HG03108 (cell line): ENCODE results near the gene KLHL8.
"Not testable (repeated sequence)": the region's sequence is repeated elsewhere in the genome, so short reads cannot be mapped to it uniquely, and the experiment has no call there.

Source experiments
- ATAC-seq: cut with Tn5 transposase; IDR thresholded peaks from one replicate; pipeline ENCODE4 v1.9.1; 2021; ENCODE audit warnings: moderate library complexity; ENCODE audit not compliant: unreplicated experiment

KLHL8 gene

DNA sequence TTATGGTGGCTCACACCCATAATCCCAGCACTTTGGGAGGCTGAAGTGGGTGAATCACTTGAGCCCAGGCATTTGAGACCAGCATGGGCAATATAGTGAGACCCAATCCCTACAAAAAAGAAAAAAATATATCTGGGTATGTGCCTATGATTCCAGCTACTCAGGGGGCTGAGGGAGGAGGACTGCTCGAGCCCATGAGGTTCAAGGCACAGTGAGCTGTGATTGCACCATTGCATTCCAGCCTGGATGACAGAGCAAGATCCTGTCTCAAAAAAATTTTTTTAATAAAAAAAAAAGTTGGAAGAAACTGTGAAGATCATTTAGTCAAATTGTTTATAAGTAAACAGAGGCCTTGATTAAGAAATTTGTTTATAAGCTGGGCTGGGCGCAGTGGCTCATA lies 39.7 kb downstream of the KLHL8 start:
- no peak for ATAC-seq

DNA sequence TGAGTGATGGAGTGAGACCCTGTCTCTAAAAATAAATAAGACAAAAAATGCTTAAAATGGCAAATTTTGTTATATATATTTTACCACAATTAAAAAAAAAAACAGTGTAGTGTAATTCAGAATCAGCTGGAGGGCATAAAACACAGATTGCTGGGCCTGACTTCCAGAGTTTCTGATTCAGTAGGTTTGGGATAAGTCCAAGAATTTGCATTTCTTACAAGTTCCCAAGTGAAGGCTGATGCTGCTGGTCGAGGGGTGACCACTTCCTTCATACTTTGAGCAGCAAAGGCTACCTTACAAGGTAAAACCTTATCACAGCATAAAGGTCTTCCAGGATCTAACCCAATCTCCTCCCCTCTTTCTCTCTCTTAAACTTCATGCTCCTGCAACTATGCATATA lies 40.7 kb downstream of the KLHL8 start:
- ATAC-seq: no peak

DNA sequence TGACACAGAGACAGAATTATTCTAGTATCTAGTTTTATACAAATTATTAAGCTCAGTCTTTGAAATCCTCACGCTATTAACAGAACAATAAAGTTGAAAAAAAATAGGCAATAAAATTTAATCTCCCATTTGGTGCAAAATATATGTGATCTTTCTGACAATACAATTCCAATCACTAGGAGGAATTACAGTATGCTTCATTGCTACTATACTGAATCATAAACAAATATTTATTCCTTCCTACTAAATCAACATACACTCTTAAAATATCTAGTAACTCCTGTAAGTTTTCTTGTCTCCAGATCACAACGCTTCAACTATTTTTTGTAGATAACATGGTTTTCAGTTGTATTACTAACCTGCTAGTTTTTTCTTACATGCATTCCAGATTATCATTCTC lies 45.7 kb downstream of the KLHL8 start:
- ATAC-seq: no peak

DNA sequence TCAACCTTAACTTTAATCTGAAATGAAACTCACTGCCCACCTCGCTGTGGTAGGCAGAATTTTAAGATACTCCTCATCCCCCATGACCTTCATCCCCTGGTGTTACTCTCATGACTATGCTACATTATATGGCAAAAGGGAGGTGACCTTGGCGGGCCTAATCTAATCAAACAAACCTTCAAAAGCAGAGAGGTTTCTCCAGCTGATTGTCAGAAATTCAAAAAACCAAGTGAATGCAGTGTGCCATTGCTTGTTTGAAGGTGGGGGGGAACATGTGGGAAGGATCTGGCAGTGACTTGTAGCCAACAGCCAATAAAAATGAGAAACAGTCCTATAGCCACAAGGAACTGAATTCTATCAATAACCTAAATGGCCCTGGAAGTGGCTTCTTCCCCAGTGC lies 48.5 kb downstream of the KLHL8 start:
- no peak for ATAC-seq

DNA sequence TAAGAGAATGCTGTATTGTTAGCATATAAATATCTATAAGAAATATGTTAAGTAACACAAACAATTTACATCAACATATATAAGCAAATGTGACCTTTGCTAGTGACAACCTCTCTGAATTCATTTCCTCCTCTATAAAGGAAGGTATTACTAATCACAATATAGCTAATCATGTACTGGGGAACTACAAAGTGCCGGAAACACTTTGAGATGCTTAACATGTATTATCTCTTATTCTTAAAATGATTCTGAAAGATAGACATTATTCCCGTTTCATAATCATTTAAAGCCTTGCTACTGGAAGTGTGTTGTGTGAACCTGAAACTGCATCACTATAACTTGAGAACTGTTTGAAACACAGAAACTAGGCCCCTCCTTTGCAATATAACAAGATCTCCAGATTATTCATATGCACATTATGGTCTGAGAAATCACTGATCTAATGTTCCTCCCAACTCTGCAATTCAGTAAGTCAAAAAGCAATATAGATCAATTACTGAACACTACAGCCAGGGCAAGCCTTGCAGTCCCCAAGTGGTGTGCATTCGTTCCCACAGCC lies 54.0 kb downstream of the KLHL8 start:
- ATAC-seq: no peak

DNA sequence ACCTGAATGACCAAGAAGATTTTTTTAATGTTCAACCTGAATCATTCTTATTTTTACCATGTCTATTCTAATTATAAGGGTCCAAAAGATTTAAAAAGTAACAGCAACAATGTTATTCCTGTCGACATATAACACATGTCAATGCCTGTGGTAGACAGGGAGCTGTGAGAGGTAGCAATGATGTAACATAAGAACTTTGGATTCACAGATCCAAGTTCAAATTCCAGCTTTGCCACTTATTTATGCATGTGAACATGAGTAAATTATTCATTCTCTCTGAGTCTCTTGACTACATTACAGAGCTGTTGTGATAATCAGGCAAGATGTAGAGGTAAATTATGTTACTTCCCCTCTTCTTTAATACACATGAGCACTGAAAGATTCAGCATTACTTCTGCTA lies 54.5 kb downstream of the KLHL8 start:
- ATAC-seq: no peak

DNA sequence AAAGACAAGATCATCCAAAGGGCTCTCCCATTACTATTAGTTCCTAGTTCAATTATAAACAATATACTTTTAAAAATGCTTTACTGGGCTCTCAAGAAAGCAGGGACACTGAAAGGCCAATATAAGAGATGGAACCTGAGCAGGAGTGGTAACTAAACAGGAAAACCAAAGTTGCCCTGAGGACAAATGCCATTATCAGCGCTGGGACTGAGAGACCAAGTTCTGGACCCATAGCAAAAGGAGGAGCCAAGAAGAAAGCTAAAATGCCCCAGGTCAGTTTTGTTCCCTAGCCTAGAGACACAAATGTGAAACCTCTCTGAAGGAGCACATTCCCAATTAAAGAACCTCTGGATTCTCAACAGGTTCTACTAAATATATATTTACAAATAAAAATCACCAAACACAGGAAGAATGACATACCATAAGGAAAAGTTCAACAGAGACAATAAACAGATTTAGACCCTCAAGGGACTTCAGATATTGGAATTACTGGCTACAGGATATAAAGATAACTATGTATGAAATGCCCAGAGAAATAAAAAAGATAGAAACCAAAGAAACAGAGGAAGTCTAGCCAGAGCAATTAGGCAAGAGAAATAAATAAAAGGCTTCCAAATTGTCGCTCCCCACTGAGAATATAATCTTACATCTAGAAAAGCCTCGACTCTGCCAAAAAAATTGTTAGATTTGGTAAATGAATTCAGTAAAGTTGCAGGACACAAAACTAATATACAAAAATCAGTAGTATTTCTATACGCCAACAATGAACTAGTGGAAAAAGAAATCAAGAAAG lies 67.1 kb downstream of the KLHL8 start:
- no peak for ATAC-seq

DNA sequence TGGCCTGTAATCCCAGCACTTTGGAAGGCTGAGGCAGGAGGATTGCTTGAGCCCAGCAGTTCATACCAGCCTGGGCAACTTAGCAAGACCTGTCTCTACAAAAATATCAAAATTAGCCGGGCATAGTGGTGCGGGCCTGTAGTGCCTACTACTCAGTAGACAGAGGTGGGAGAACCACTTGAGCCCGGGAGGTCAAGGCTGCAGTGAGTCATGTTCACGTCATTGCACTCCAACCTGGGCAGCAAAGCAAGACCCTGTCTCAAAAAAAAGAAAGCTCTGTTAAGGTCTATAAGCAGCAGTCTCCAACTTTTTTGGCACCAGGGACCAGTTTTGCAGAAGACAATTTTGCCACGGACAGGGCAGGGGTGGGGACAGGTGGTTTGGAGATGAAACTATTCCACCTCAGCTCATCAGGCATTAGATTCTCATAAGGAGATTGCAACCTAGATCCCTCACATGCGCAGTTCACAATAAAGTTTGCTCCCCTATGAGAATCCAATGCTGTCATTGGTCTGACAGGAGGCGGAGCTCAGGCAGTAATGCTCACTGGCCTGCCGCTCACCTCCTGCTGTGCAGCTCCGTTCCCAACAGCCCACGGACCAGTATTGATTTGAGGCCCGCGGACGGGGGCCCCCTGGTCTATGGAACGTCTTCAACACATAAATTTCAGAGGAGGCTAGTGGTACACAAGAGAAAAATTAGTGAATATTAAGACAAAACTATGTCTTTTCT lies 67.9 kb downstream of the KLHL8 start:
- no peak for ATAC-seq

DNA sequence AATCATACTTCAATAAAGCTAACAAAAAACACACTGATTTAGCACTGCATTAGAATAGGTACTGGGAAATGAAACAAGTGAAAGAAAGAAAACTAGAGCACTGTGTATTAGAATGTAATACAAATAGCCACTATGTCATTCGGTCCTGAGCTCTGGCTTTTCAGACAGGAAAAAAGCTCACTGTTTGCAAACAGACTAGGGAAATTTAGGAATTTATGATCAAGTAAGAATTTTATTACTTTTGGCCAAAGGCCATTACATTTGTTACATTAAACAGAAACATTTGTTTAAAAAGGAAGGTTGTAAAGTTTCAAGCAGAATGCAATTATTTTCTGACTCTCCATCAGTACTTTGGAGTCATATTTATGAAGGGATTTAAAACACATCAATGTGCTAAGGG lies 68.7 kb downstream of the KLHL8 start:
- no peak for ATAC-seq

DNA sequence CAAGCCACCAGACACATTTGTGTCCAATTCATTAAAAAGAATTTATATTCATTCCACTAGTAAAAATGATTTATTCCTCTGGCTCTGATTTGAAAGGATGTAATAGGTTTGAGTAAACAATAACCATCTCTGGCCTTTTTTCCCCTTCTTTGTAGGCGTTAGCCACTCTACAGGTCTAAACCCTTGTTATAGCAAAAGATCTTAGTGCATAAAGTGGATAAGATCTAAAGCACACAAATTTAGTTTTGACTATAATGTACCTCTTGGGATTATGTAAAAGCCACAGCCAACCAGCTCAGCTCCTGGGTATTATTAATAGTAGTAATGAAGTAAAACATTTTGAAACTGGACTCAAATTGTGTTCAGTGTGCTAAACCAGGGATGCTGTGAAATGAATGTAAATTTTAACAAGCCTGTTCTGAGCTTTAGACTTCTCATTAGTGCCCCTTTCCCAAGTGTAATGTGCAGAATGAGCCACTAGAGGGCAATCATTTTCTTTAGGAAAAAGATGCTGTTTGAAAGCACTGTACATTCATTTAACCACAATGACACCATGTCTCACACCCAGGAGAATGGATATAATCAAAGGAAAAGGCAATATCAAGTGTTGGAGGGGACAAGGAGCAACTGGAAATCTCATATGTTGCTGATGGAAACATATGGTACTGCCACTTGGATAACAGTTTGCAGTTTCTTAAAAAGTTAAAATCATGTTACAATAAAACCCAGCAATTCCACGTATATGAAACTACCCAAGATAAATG lies 69.7 kb downstream of the KLHL8 start:
- ATAC-seq: no peak

DNA sequence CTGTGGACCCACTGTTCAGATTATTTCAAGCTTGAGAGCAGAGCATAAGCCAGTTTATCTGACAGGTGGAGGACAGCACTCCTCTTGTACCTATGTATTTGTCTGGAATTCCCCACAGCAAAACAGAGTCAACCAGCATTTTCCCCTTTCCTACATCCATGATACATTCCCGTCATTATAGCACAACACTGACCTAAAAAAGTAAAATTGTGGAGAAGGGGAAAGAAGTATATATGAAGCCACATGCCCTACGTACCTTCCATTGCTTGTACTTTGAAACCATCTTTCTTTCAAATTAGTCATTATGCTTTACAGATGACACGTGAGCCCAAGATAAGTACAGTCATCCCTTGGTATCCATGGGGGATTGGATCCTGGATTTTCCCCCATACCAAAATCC lies 73.3 kb downstream of the KLHL8 start:
- ATAC-seq: no peak

DNA sequence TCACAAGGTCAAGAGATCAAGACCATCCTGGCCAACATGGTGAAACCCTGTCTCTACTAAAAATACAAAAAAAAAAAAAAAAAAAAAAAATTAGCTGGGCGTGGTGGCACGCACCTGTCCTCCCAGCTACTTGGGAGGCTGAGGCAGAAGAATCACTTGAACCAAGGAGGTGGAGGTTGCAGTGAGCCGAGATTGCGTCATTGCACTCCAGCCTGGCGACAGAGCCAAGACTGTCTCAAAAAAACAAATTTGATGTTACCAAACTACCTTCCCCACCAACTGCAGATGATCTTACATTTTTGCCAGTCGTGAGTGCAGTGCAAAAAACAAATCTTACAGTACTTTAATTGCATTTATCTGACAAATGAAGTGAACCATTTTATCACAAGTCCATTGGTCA lies 74.5 kb downstream of the KLHL8 start:
- ATAC-seq: not testable (repeated sequence)

DNA sequence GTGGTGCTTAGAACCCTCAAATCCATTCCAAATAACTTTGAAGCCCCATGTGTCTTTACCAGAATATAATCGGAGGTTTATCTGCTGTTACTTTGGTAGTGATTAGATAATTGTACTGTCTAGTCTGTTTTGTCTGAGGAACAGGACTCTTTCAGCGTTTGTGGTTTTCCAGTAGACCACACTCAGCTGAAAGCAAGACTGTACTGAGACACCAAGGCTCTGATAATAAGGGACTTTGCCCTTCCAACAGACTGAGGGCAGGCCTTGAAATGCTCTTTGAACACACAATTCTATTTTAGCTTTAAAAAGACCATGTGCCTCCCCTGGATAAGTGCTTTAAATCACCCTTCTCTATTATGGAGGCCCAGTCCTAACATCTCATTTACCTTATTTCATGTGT lies 76.1 kb downstream of the KLHL8 start:
- no peak for ATAC-seq

DNA sequence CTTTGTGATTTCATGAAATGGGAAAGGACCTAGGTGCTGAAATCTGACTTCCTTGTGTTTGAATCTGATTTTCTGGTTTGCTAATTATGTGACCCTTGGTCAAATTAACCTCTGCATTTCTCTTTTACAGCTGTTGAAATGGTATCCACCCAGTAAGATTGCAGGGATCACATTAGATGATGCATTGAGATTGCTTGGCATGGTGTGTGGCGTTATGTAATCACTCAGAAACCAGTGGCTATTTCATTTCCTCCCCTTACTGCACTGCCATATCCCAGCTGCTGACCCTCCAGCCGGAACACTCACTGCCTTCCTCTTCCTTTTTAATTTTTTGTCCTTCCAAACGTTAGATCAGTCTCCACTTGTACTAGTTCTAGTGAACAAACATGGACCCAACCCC lies 79.0 kb downstream of the KLHL8 start:
- ATAC-seq: no peak

DNA sequence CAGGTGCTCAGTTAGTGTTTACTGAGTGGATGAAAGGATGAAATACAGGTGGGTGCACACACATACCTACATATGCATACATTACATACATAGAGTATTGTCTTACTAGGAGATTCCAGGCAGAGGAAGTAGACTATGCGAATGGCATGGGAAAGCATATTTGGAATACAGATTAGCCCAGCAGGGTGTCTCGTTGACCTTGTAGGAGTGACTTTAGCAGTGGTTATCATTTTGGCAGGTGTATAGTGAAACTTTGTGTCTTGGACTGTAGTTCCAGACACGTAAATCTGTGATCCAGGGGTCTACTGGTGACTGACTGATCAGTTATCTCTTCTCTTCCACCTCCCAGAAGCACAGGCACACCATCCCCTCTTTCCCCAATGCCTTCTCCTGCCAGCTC lies 86.3 kb downstream of the KLHL8 start:
- no peak for ATAC-seq

DNA sequence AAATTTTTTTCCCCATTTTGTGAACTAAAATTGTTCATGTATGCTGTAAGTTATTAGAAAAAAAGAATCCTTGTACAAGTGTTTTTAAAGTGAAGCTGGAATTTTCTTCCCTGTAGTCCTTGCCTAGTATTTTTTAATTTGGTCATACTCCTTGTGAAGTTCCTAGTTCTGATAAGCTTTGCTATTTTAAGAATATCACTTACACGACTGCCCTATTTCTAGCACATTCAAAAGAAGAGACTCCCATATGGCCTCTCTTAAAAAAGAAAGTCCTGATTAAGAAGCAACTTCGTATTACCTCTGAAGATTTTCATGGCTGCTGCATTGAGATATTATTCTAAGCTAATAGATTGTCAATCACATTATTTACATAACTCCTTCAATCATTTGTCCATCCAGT lies 87.2 kb downstream of the KLHL8 start:
- no peak for ATAC-seq

DNA sequence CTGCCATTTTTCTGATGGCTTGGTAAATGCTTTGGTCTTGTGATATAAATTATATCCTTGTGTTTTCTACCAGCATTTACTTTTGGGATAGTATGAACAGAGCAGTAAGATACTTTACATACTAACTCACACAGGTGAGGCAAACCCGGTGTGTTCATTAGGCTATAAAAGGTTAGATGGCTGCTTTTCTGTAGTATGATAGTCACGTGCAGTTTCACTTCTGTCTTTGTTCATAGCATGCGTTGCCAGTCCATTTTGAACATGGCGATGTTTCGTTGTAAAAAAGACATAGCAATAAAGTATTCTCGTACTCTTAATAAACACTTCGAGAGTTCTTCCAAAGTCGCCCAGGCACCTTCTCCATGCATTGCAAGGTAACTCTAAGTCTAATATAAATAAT lies 88.4 kb downstream of the KLHL8 start:
- ATAC-seq: no peak

DNA sequence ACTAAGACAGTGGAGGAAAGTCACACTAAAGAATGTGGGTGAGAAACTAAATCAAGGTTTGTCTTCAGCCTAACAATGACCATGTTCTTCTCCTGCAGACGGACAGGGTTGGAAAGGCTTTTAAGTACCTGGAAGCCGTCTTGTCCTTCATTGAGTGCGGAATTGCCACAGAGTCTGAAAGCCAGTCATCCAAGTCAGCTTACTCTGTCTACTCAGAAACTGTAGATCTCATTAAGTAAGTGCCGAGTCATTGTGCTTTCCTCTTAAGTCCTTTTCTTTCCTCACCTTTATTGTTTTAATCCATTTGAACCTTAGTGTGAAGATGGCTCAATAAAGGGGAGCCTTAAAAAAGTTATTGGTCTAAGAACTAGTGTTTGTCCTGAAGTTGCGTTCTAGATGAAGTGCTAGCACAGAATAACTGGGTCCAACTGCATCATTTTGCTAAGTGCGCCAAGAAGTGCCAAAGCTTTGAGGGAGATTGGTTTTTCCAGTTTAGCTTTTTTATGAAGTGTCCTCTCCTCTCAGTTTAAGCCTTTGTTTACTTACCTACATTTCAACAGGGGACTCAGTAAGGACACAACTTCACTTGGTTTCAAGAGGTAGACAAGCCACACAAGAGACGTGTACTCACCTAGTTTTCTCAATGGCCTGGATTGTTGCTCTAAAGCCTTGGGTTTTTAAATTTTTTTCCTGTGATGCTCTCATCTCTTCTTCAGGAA lies 89.3 kb downstream of the KLHL8 start:
- no peak for ATAC-seq

DNA sequence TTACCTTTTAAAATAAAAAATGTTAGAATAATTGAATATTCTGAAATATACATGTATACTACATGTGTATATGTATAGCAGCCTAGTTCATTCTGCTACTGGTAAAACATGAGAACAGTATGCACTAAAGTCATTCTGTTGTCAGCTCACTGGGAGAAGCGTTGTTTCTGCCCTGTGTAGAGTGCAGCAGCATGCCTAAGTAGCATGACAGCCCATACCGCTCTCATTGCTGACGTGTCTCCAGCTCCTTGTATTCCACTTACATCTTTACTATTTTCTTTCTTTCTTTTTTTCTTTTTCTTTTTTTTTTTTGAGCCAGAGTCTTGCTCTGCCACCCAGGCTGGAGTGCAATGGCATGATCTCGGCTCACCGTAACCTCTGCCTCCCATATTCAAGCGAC lies 90.7 kb downstream of the KLHL8 start:
- ATAC-seq: no peak

DNA sequence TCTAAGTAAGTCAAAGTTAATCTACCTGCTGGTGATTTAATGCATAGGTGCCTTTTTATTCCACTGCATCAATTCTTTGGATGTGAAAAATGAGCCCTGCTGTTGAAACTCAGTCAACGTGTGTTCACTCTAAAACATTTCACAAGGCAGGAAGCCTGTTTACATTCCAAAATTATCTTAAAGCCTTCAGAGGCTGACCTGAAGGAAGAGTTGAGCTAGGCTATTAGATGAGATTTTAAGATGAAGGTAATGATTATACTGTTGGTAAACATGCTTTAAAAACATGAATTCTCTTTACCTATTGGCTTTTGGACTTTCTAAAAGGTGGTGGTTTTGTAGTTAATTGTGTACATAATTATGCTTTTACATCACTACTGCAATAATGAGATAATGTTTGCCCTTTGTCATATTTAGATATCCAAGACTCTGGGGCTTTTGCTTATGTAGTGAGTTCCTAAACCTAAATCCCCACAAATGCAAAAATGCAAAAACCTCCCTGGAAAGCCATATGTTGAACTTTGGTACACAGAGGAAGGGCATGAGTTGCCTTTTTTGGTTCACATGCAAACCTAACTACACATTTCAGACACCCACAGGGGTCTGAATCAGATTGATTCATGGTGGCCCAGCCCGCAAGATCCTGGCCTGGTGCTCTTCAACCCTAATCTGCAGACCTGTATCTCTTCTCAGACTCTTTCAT lies 92.3 kb downstream of the KLHL8 start:
- ATAC-seq: no peak
